IMR-90 (cell line): Measurements from ENCODE around the gene ATP8B4. TPM values are rescaled to one million over a fixed set of nuclear protein-coding genes. Genes with fewer than 3 reads are reported as not detected.

Experiments
- ATAC-seq: fragments of 200-7000 bp; cut with Tn5 transposase; 2 replicates; pipeline ENCODE4 v1.9.1; 2020; ENCODE audit warnings: low read depth, mild to moderate bottlenecking, moderate library complexity
- BruUV-seq: library from RNA; stranded (reverse); fragments of 400-500 nt; replicated peaks from 2 replicates; lab custom pipeline; 2021; lab: Mats Ljungman, UMichigan
- CTCF ChIA-PET: fragments of 300-600 bp; formaldehyde crosslinking; extraction: SDS; loops from one replicate; lab custom pipeline; 2021; ENCODE audit warnings: antibody characterized with exemption; lab: Yijun Ruan, JAX
- POLR2A ChIA-PET: fragments of 300-600 bp; sonication (Branson Sonifier 250); formaldehyde crosslinking; loops from one replicate; lab custom pipeline; 2022; ENCODE audit warnings: antibody characterized with exemption; ENCODE audit not compliant: unreplicated experiment; lab: Charles Lee
- DNase-seq: peaks from one replicate; pipeline ENCODE4 v3.0.0; 2013
- H2AFZ ChIP-seq: replicated peaks from 2 replicates; pipeline ENCODE3; 2013; ENCODE audit warnings: low read length, mild to moderate bottlenecking; ENCODE audit not compliant: poor library complexity
- H2AK5ac ChIP-seq: 2 replicates; pipeline ENCODE4 v1.6.1; 2013; ENCODE audit warnings: low read depth, low read length, inconsistent platforms
- H2AK9ac ChIP-seq: replicated peaks from 2 replicates; pipeline ENCODE3; 2013; ENCODE audit warnings: mild to moderate bottlenecking, low read depth, low read length, moderate library complexity; ENCODE audit not compliant: poor library complexity
- H2BK120ac ChIP-seq: 2 replicates; pipeline ENCODE4 v1.6.1; 2013; ENCODE audit warnings: low read depth, low read length, inconsistent platforms
- H2BK15ac ChIP-seq: 3 replicates; pipeline ENCODE4 v1.6.1; 2013; ENCODE audit warnings: low read depth, low read length, inconsistent platforms
- H2BK20ac ChIP-seq: 2 replicates; pipeline ENCODE4 v1.6.1; 2013; ENCODE audit warnings: low read depth, mild to moderate bottlenecking, inconsistent platforms, low read length, moderate library complexity
- H2BK5ac ChIP-seq: 2 replicates; pipeline ENCODE4 v1.6.1; 2013; ENCODE audit warnings: mild to moderate bottlenecking, low read depth, low read length, inconsistent platforms; ENCODE audit not compliant: poor library complexity, severe bottlenecking
- H3K14ac ChIP-seq: replicated peaks from 2 replicates; pipeline ENCODE4 v1.6.1; 2013; ENCODE audit warnings: low read depth, low read length, inconsistent platforms
- H3K18ac ChIP-seq: 2 replicates; pipeline ENCODE4 v1.6.1; 2013; ENCODE audit warnings: low read depth, low read length, control low read depth
- H3K23ac ChIP-seq: 2 replicates; pipeline ENCODE4 v1.6.1; 2013; ENCODE audit warnings: low read depth, low read length, inconsistent platforms
- H3K27ac ChIP-seq: 2 replicates; pipeline ENCODE4 v1.5.1; 2013; ENCODE audit warnings: mild to moderate bottlenecking, control low read depth, low read length; ENCODE audit not compliant: insufficient read depth
- H3K27me3 ChIP-seq: 2 replicates; pipeline ENCODE4 v1.6.1; 2013; ENCODE audit warnings: low read length; ENCODE audit not compliant: control insufficient read depth, insufficient read depth
- H3K36me3 ChIP-seq: 2 replicates; pipeline ENCODE4 v1.6.1; 2013; ENCODE audit warnings: low read length, mixed read lengths; ENCODE audit not compliant: control insufficient read depth, insufficient read depth
- H3K4ac ChIP-seq: 2 replicates; pipeline ENCODE4 v1.6.1; 2013; ENCODE audit warnings: low read depth, low read length, inconsistent platforms
- H3K4me1 ChIP-seq: 2 replicates; pipeline ENCODE4 v1.6.1; 2013; ENCODE audit warnings: low read length, mixed read lengths; ENCODE audit not compliant: control insufficient read depth, insufficient read depth
- H3K4me2 ChIP-seq: 2 replicates; pipeline ENCODE4 v1.6.1; 2013; ENCODE audit warnings: low read depth, mild to moderate bottlenecking, control low read depth, low read length, moderate library complexity
- H3K4me3 ChIP-seq: 2 replicates; pipeline ENCODE4 v1.5.1; 2013; ENCODE audit warnings: low read depth, mild to moderate bottlenecking, control low read depth, low read length, moderate library complexity; ENCODE audit not compliant: insufficient read depth
- H3K56ac ChIP-seq: 2 replicates; pipeline ENCODE4 v1.6.1; 2013; ENCODE audit warnings: low read length, inconsistent platforms; ENCODE audit not compliant: insufficient read depth; ENCODE audit errors: extremely low read depth
- H3K79me1 ChIP-seq, 2 experiments: 2 replicates each; pipeline ENCODE4 v1.6.1; 2013; ENCODE audit warnings: low read length in 2 of 2, inconsistent platforms in 1 of 2, low read depth in 1 of 2
- H3K9ac ChIP-seq: 2 replicates; pipeline ENCODE4 v1.6.1; 2013; ENCODE audit warnings: low read depth, low read length, control low read depth
- H3K9me1 ChIP-seq: 2 replicates; pipeline ENCODE4 v1.6.1; 2013; ENCODE audit warnings: low read length, inconsistent platforms; ENCODE audit not compliant: insufficient read depth
- H3K9me3 ChIP-seq: 2 replicates; pipeline ENCODE4 v1.6.1; 2013; ENCODE audit warnings: low read length; ENCODE audit not compliant: control insufficient read depth, insufficient read depth
- H4K20me1 ChIP-seq: 2 replicates; pipeline ENCODE4 v1.6.1; 2013; ENCODE audit warnings: low read length, inconsistent platforms; ENCODE audit not compliant: insufficient read depth
- H4K5ac ChIP-seq: 2 replicates; pipeline ENCODE4 v1.6.1; 2013; ENCODE audit warnings: mild to moderate bottlenecking, low read depth, low read length, control low read depth
- H4K8ac ChIP-seq, 2 experiments: 2 replicates each; pipeline ENCODE4 v1.6.1; 2013; ENCODE audit warnings: low read depth in 2 of 2, low read length in 2 of 2, control low read depth in 1 of 2, inconsistent platforms in 1 of 2
- H4K91ac ChIP-seq: 2 replicates; pipeline ENCODE4 v1.6.1; 2013; ENCODE audit warnings: low read depth, low read length, inconsistent platforms; ENCODE audit not compliant: insufficient read depth
- BHLHE40 ChIP-seq: fragments of 150-350 bp; IDR thresholded peaks from 2 replicates; pipeline ENCODE4 v1.6.1; 2016; ENCODE audit warnings: mild to moderate bottlenecking, low read depth, low read length
- CEBPB ChIP-seq: IDR thresholded peaks from 2 replicates; pipeline ENCODE4 v1.6.1; 2012; ENCODE audit warnings: low read depth, low read length, improper control_type of control experiment
- CHD1 ChIP-seq: IDR thresholded peaks from 2 replicates; pipeline ENCODE4 v1.6.1; 2012; ENCODE audit warnings: low read depth, low read length, improper control_type of control experiment
- FOS ChIP-seq: fragments of 150-350 bp; IDR thresholded peaks from 2 replicates; pipeline ENCODE4 v1.6.1; 2016; ENCODE audit warnings: low read depth, low read length
- MAFK ChIP-seq: IDR thresholded peaks from 2 replicates; pipeline ENCODE4 v1.6.1; 2012; ENCODE audit warnings: low read depth, low read length, improper control_type of control experiment
- MAZ ChIP-seq: IDR thresholded peaks from 2 replicates; pipeline ENCODE4 v1.6.1; 2012; ENCODE audit warnings: low read depth, mild to moderate bottlenecking, low read length, improper control_type of control experiment, moderate library complexity, borderline replicate concordance
- MXI1 ChIP-seq: IDR thresholded peaks from 2 replicates; pipeline ENCODE4 v1.6.1; 2012; ENCODE audit warnings: low read depth, mild to moderate bottlenecking, low read length, moderate library complexity, borderline replicate concordance
- NFE2L2 ChIP-seq: fragments of 150-350 bp; IDR thresholded peaks from 2 replicates; pipeline ENCODE4 v1.6.1; 2016; ENCODE audit warnings: low read depth, mild to moderate bottlenecking, low read length
- POLR2A ChIP-seq: IDR thresholded peaks from 2 replicates; pipeline ENCODE4 v1.6.1; 2012; ENCODE audit warnings: mild to moderate bottlenecking, low read depth, low read length
- RAD21 ChIP-seq: IDR thresholded peaks from 2 replicates; pipeline ENCODE4 v1.6.1; 2012; ENCODE audit warnings: low read length, improper control_type of control experiment
- RCOR1 ChIP-seq: IDR thresholded peaks from 2 replicates; pipeline ENCODE4 v1.6.1; 2012; ENCODE audit warnings: mild to moderate bottlenecking, low read length, improper control_type of control experiment; ENCODE audit not compliant: insufficient replicate concordance
- RFX5 ChIP-seq: IDR thresholded peaks from 2 replicates; pipeline ENCODE4 v1.8.0; 2012; ENCODE audit warnings: low read depth, mild to moderate bottlenecking, low read length, moderate library complexity
- SMC3 ChIP-seq: fragments of 150-350 bp; IDR thresholded peaks from 2 replicates; pipeline ENCODE4 v1.6.1; 2016; ENCODE audit warnings: low read depth, mild to moderate bottlenecking, antibody characterized with exemption, low read length, moderate library complexity
- WGBS, 2 experiments: methylation state at CpG; one replicate each; pipeline versions ENCODE4 v1.1.5 to v1.1.7; 2013; ENCODE audit warnings: missing lambda C conversion rate in 2 of 2; ENCODE audit not compliant: insufficient read length in 1 of 2; ENCODE audit errors: extremely low coverage in 2 of 2; 5-methylcytosine and 5-hydroxymethylcytosine counted together
- dilution Hi-C: fragments of 300-500 bp; cut with HindIII; formaldehyde crosslinking; loops from one replicate; pipeline ENCODE4 v1.14.3; 2018; ENCODE audit warnings: low sequenced_read_pairs; ENCODE audit not compliant: unreplicated experiment
- in situ Hi-C: fragments of 300-500 bp; cut with MboI; formaldehyde crosslinking; loops from 3 replicates; pipeline ENCODE4 v1.14.3; 2019; ENCODE audit warnings: low sequenced_read_pairs, inconsistent platforms, mixed read lengths
- intact Hi-C: fragments of 100-400 bp; cut with micrococcal nuclease; formaldehyde crosslinking; loops from 2 replicates; pipeline ENCODE4 v1.10.0; 2022
- polyA plus RNA-seq, 3 experiments: library from polyadenylated mRNA; depleted of rRNA; stranded (reverse); fragments of >200 nt; gene quantifications; 2 replicates each; pipeline ENCODE4 v1.2.3, GENCODE V29; 2012; ENCODE audit warnings: low replicate concordance in 1 of 3
- total RNA-seq: library from RNA; depleted of rRNA; stranded (reverse); fragments of >200 nt; gene quantifications from 2 replicates; pipeline ENCODE4 v1.2.3, GENCODE V29; 2012
- TF ChIP-seq, protein P1 (sequence below): fragments of 150-350 bp; IDR thresholded peaks from 2 replicates; pipeline ENCODE4 v1.6.1; 2016; ENCODE audit warnings: low read depth, mild to moderate bottlenecking, low read length, moderate library complexity, borderline replicate concordance
- TF ChIP-seq, protein P2 (sequence below): conservative IDR thresholded peaks from 2 replicates; pipeline ENCODE4 v1.5.1; 2012; ENCODE audit warnings: mild to moderate bottlenecking, low read depth, low read length, improper control_type of control experiment
- TF ChIP-seq, protein P3 (sequence below): fragments of 150-350 bp; IDR thresholded peaks from 2 replicates; pipeline ENCODE4 v1.6.1; 2017; ENCODE audit warnings: mild to moderate bottlenecking, antibody characterized with exemption, low read length, low read depth

ATP8B4 gene
- total and polyA plus RNA-seq, 2 of the 4 experiments (the other 2 are of a cell fraction) = 0.12 to 0.54 TPM

DNA sequence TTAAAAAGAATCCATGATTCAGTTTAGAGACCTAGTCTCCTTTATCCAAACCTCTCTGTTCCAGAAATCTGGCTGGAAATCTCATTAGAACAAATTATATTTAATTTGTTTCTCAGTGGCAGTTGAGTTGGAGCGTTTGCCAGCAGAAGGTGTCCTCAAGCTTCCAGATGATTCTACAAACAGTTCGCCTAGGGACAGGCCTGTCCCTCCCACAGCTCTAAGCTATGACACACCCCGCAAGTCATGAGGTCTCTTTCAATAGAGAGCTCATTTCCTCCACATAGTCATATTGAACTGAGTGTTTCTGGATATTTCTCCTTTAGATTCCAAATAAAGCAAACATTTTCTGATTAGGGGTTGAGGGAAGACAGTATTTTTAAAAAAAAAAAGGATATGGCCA is 230.3 kb downstream of the ATP8B4 start:
- H3K27ac ChIP-seq = no peak overlapping the region
- H2BK20ac ChIP-seq = no peak overlapping the region
- H3K79me1 ChIP-seq = no peaks in the 10 kb centered on the region
- no peak overlapping the region for H4K8ac ChIP-seq
- no peak overlapping the region for H3K23ac ChIP-seq
- H2BK15ac ChIP-seq = no peak overlapping the region
- no peak overlapping the region for H4K91ac ChIP-seq
- H2AK5ac ChIP-seq = no peak overlapping the region; the same call in 1 of the 2 replicates
- no peaks in the 10 kb centered on the region for H4K20me1 ChIP-seq
- no peaks in the 10 kb centered on the region for H3K36me3 ChIP-seq
- DNase-seq (no peak), ATAC-seq (no peak)
- no peak overlapping the region for H3K56ac ChIP-seq
- ChIA-PET CTCF (no interaction called here), POLR2A (no interaction called here)
- TF ChIP-seq SMC3 = no peak
- no peak for TF ChIP-seq POLR2A
- TF ChIP-seq, protein P1, sequence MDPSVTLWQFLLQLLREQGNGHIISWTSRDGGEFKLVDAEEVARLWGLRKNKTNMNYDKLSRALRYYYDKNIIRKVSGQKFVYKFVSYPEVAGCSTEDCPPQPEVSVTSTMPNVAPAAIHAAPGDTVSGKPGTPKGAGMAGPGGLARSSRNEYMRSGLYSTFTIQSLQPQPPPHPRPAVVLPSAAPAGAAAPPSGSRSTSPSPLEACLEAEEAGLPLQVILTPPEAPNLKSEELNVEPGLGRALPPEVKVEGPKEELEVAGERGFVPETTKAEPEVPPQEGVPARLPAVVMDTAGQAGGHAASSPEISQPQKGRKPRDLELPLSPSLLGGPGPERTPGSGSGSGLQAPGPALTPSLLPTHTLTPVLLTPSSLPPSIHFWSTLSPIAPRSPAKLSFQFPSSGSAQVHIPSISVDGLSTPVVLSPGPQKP = no peak
- no peak for TF ChIP-seq MAZ
- TF ChIP-seq, protein P2, sequence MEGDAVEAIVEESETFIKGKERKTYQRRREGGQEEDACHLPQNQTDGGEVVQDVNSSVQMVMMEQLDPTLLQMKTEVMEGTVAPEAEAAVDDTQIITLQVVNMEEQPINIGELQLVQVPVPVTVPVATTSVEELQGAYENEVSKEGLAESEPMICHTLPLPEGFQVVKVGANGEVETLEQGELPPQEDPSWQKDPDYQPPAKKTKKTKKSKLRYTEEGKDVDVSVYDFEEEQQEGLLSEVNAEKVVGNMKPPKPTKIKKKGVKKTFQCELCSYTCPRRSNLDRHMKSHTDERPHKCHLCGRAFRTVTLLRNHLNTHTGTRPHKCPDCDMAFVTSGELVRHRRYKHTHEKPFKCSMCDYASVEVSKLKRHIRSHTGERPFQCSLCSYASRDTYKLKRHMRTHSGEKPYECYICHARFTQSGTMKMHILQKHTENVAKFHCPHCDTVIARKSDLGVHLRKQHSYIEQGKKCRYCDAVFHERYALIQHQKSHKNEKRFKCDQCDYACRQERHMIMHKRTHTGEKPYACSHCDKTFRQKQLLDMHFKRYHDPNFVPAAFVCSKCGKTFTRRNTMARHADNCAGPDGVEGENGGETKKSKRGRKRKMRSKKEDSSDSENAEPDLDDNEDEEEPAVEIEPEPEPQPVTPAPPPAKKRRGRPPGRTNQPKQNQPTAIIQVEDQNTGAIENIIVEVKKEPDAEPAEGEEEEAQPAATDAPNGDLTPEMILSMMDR = no peak
- TF ChIP-seq CHD1 = no peak
- TF ChIP-seq MXI1 = no peak
- TF ChIP-seq MAFK = no peak
- no peak for TF ChIP-seq RCOR1
- no peak for TF ChIP-seq NFE2L2
- TF ChIP-seq RFX5 = no peak
- TF ChIP-seq BHLHE40 = no peak
- no peak for TF ChIP-seq RAD21
- TF ChIP-seq FOS = no peak
- TF ChIP-seq, protein P3, sequence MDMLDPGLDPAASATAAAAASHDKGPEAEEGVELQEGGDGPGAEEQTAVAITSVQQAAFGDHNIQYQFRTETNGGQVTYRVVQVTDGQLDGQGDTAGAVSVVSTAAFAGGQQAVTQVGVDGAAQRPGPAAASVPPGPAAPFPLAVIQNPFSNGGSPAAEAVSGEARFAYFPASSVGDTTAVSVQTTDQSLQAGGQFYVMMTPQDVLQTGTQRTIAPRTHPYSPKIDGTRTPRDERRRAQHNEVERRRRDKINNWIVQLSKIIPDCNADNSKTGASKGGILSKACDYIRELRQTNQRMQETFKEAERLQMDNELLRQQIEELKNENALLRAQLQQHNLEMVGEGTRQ = no peak
- no peak for TF ChIP-seq CEBPB
- no peak overlapping the region for H3K9ac ChIP-seq
- no peaks in the 10 kb centered on the region for H3K27me3 ChIP-seq
- H2AFZ ChIP-seq = no peak overlapping the region
- no peak overlapping the region for H2BK120ac ChIP-seq
- no peak overlapping the region for H3K4ac ChIP-seq
- H2BK5ac ChIP-seq = no peak overlapping the region
- H3K4me3 ChIP-seq = no peak overlapping the region
- H3K18ac ChIP-seq = no peak overlapping the region; the same call in 1 of the 2 replicates
- no peak overlapping the region for H3K14ac ChIP-seq
- H3K9me3 ChIP-seq = no peaks in the 10 kb centered on the region
- no peak overlapping the region for H4K5ac ChIP-seq
- in situ Hi-C loops (no loop called here), intact Hi-C loops (no loop called here), dilution Hi-C loops (no loop called here)
- H3K4me1 ChIP-seq = no peaks in the 10 kb centered on the region; the same call in 1 of the 2 replicates
- no TSS peak for BruUV-seq
- no peaks in the 10 kb centered on the region for H3K9me1 ChIP-seq
- no peak overlapping the region for H3K4me2 ChIP-seq
- WGBS, 2 experiments = no CpG with 5 or more reads among the region's 3 CpGs
- H2AK9ac ChIP-seq = no peak overlapping the region
